Smooth muscle cell (in vitro differentiated cells): Measurements from ENCODE around the gene FUT7. TPM values are rescaled to one million over a fixed set of nuclear protein-coding genes. Genes with fewer than 3 reads are reported as not detected.

Experiments used
- DNase-seq: peaks from one replicate; lab custom pipeline; 2025; ENCODE audit not compliant: unreplicated experiment; lab: John Stamatoyannopoulos, UW
- H2AFZ ChIP-seq: fragments of 200-600 bp; sonication (generic); 2 replicates; pipeline ENCODE4 v1.6.0; 2016; ENCODE audit warnings: antibody characterized with exemption, low read depth, mild to moderate bottlenecking
- H3F3A ChIP-seq: fragments of 200-600 bp; sonication (generic); 2 replicates; pipeline ENCODE4 v1.6.0; 2017; ENCODE audit warnings: antibody characterized with exemption, low read depth
- H3K27ac ChIP-seq: fragments of 200-600 bp; sonication (generic); 2 replicates; pipeline ENCODE4 v1.5.1; 2016; ENCODE audit warnings: low read depth, mild to moderate bottlenecking
- H3K27me3 ChIP-seq: fragments of 200-600 bp; sonication (generic); 2 replicates; pipeline ENCODE4 v1.6.1; 2016; ENCODE audit warnings: low read depth, mild to moderate bottlenecking
- H3K36me3 ChIP-seq: fragments of 200-600 bp; sonication (generic); 2 replicates; pipeline ENCODE4 v1.5.1; 2016; ENCODE audit warnings: low read depth
- H3K4me1 ChIP-seq: fragments of 200-600 bp; sonication (generic); 2 replicates; pipeline ENCODE4 v1.5.1; 2016; ENCODE audit warnings: low read depth
- H3K4me2 ChIP-seq: fragments of 200-600 bp; sonication (generic); 2 replicates; pipeline ENCODE4 v1.6.0; 2016; ENCODE audit warnings: mild to moderate bottlenecking
- H3K4me3 ChIP-seq: fragments of 200-600 bp; sonication (generic); 2 replicates; pipeline ENCODE4 v1.5.1; 2016; ENCODE audit warnings: mild to moderate bottlenecking
- H3K79me2 ChIP-seq: fragments of 200-600 bp; sonication (generic); 2 replicates; pipeline ENCODE4 v1.6.0; 2016; ENCODE audit warnings: low read depth, mild to moderate bottlenecking
- H3K9ac ChIP-seq: fragments of 200-600 bp; sonication (generic); 2 replicates; pipeline ENCODE4 v1.6.0; 2016; ENCODE audit warnings: low read depth
- H3K9me3 ChIP-seq: fragments of 200-600 bp; sonication (generic); replicated peaks from 2 replicates; pipeline ENCODE4 v1.5.1; 2016; ENCODE audit warnings: low read depth
- H4K20me1 ChIP-seq: fragments of 200-600 bp; sonication (generic); 2 replicates; pipeline ENCODE4 v1.6.0; 2016; ENCODE audit warnings: low read depth
- CTCF ChIP-seq: fragments of 200-600 bp; sonication (generic); IDR thresholded peaks from 2 replicates; pipeline ENCODE4 v1.5.1; 2017; ENCODE audit warnings: borderline replicate concordance, mild to moderate bottlenecking, antibody characterized with exemption; ENCODE audit not compliant: insufficient read depth, poor library complexity, severe bottlenecking
- WGBS: methylation state at CpG from one replicate; pipeline ENCODE4 v1.1.7; 2016; ENCODE audit warnings: low lambda C conversion rate; 5-methylcytosine and 5-hydroxymethylcytosine counted together
- polyA plus RNA-seq: library from polyadenylated mRNA; unstranded; fragments of >200 nt; fragmentation: Nextera tagmentation; extraction: Ambion mirVana; gene quantifications from 2 replicates; pipeline ENCODE4 v1.2.1, GENCODE V29; 2016
- total RNA-seq: library from RNA; depleted of rRNA; stranded (reverse); fragments of >200 nt; gene quantifications from 2 replicates; pipeline ENCODE4 v1.2.3, GENCODE V29; 2014

The FUT7 gene
- total and polyA plus RNA-seq, 2 experiments from 2014 or later, result not detected

GRCh38 chr9:137015540-137015930 is 16.4 kb downstream of the FUT7 start:
- Histone ChIP-seq H3F3A (no peaks in the 10 kb centered on the region), H3K4me3 (no peak overlapping the region), H3K27me3 (no peaks in the 10 kb centered on the region), H3K79me2 (no peaks in the 10 kb centered on the region), H3K4me1 (no peaks in the 10 kb centered on the region), H3K36me3 (no peaks in the 10 kb centered on the region), H3K4me2 (no peak overlapping the region), H2AFZ (no peak overlapping the region), H3K9ac (no peak overlapping the region), H3K27ac (no peak overlapping the region), H3K9me3 (no peaks in the 10 kb centered on the region), H4K20me1 (no peaks in the 10 kb centered on the region)
- no peak for DNase-seq
- WGBS, result 97% methylated on average over 25 of the region's 25 CpGs
- no peak for TF ChIP-seq CTCF

GRCh38 chr9:137014776-137015539 is 16.9 kb downstream of the FUT7 start:
- H2AFZ ChIP-seq, result no peak overlapping the region
- H3K36me3 ChIP-seq, result no peaks in the 10 kb centered on the region
- H3K79me2 ChIP-seq, result no peaks in the 10 kb centered on the region
- no peak overlapping the region for H3K9ac ChIP-seq
- DNase-seq, result no peak
- no peak overlapping the region for H3K27ac ChIP-seq
- TF ChIP-seq CTCF, result no peak
- WGBS, result 98% methylated on average over 36 of the region's 36 CpGs
- no peak overlapping the region for H3K4me3 ChIP-seq
- no peak overlapping the region for H3K4me2 ChIP-seq
- H3K27me3 ChIP-seq, result no peaks in the 10 kb centered on the region
- H4K20me1 ChIP-seq, result no peaks in the 10 kb centered on the region
- no peaks in the 10 kb centered on the region for H3K9me3 ChIP-seq
- no peaks in the 10 kb centered on the region for H3K4me1 ChIP-seq
- H3F3A ChIP-seq, result no peaks in the 10 kb centered on the region

GRCh38 chr9:137014166-137014565 is 17.7 kb downstream of the FUT7 start:
- no peak overlapping the region for H3K4me3 ChIP-seq
- H3K9ac ChIP-seq, result no peak overlapping the region
- H3K79me2 ChIP-seq, result no peaks in the 10 kb centered on the region
- DNase-seq, result no peak
- no peak for TF ChIP-seq CTCF
- no peak overlapping the region for H3K27ac ChIP-seq
- H3K9me3 ChIP-seq, result no peaks in the 10 kb centered on the region
- H3K4me2 ChIP-seq, result no peak overlapping the region
- no peaks in the 10 kb centered on the region for H3K4me1 ChIP-seq
- no peaks in the 10 kb centered on the region for H4K20me1 ChIP-seq
- H3K36me3 ChIP-seq, result no peaks in the 10 kb centered on the region
- H3F3A ChIP-seq, result no peaks in the 10 kb centered on the region
- no peak overlapping the region for H2AFZ ChIP-seq
- 94% methylated on average over 23 of the region's 23 CpGs for WGBS
- no peaks in the 10 kb centered on the region for H3K27me3 ChIP-seq

GRCh38 chr9:137013571-137013940 is 18.3 kb downstream of the FUT7 start:
- Histone ChIP-seq H3K36me3 (no peaks in the 10 kb centered on the region), H3K27ac (no peak overlapping the region), H3K4me1 (no peaks in the 10 kb centered on the region), H3F3A (no peaks in the 10 kb centered on the region), H3K27me3 (no peaks in the 10 kb centered on the region), H3K9ac (no peak overlapping the region), H2AFZ (no peak overlapping the region), H3K9me3 (no peaks in the 10 kb centered on the region), H4K20me1 (no peaks in the 10 kb centered on the region), H3K4me3 (no peak overlapping the region), H3K4me2 (no peak overlapping the region), H3K79me2 (no peaks in the 10 kb centered on the region)
- DNase-seq, result no peak
- WGBS, result 95% methylated on average over 19 of the region's 20 CpGs
- no peak for TF ChIP-seq CTCF
